HepG2 (cell line): ENCODE results near the gene RRN3. TPM values are rescaled to one million over a fixed set of nuclear protein-coding genes. Genes with fewer than 3 reads are reported as not detected.
A peak's percentile ranks its signal among the peaks of the same experiment; 100 is the strongest.

Experiments used
- CBX1 ChIP-seq: IDR thresholded peaks from one replicate; pipeline ENCODE4 v1.6.1; 2016; ENCODE audit warnings: antibody characterized with exemption, low read depth
- CCAR2 ChIP-seq: fragments of 200-400 bp; formaldehyde crosslinking; optimal IDR thresholded peaks from 2 replicates; pipeline ENCODE3; 2018; ENCODE audit warnings: low read depth, mild to moderate bottlenecking, low read length, moderate library complexity
- ELF4 ChIP-seq: sonication (generic); formaldehyde crosslinking; IDR thresholded peaks from 2 replicates; pipeline ENCODE4 v1.5.0; 2020; ENCODE audit warnings: missing genetic modification reagents, mild to moderate bottlenecking, moderate library complexity, borderline replicate concordance
- FOXP1 ChIP-seq, 2 experiments: fragments of 450-650 bp in 1 of 2; IDR thresholded peaks; 2 replicates each; pipeline ENCODE4 v1.6.1; 2017 to 2018; ENCODE audit warnings: antibody characterized with exemption in 1 of 2
- HOXD1 ChIP-seq: sonication (generic); formaldehyde crosslinking; IDR thresholded peaks from 2 replicates; pipeline ENCODE4 v1.5.0; 2020; ENCODE audit warnings: missing genetic modification reagents
- KDM3A ChIP-seq: IDR thresholded peaks from 2 replicates; pipeline ENCODE4 v1.6.1; 2018; ENCODE audit warnings: low read depth, missing compliant biosample characterization
- KDM5A ChIP-seq: fragments of 200-600 bp; sonication (generic); IDR thresholded peaks from 2 replicates; pipeline ENCODE4 v1.7.0; 2018; ENCODE audit warnings: antibody characterized with exemption, mild to moderate bottlenecking, low read length, borderline replicate concordance
- KLF11 ChIP-seq: IDR thresholded peaks from 2 replicates; pipeline ENCODE4 v1.6.1; 2016; ENCODE audit warnings: missing compliant biosample characterization
- POLR2G ChIP-seq: fragments of 200-400 bp; formaldehyde crosslinking; IDR thresholded peaks from 2 replicates; pipeline ENCODE4 v1.6.1; 2018; ENCODE audit warnings: mild to moderate bottlenecking, low read depth, low read length, moderate library complexity
- RCOR2 ChIP-seq: IDR thresholded peaks from 2 replicates; pipeline ENCODE4 v1.6.1; 2016; ENCODE audit warnings: missing biosample characterization, missing genetic modification reagents
- RXRA ChIP-seq: sonication (generic); formaldehyde crosslinking; IDR thresholded peaks from 2 replicates; pipeline ENCODE4 v1.5.1; 2020; ENCODE audit warnings: missing genetic modification reagents
- SIX4 ChIP-seq: sonication (generic); formaldehyde crosslinking; IDR thresholded peaks from 2 replicates; pipeline ENCODE4 v1.4.0; 2020; ENCODE audit warnings: missing genetic modification reagents
- TOE1 ChIP-seq: sonication (generic); formaldehyde crosslinking; IDR thresholded peaks from 2 replicates; pipeline ENCODE4 v1.4.0; 2020; ENCODE audit warnings: mild to moderate bottlenecking, missing genetic modification reagents
- YEATS4 ChIP-seq: sonication (generic); formaldehyde crosslinking; IDR thresholded peaks from 2 replicates; pipeline ENCODE4 v1.4.0; 2020; ENCODE audit warnings: missing genetic modification reagents, borderline replicate concordance
- ZBTB21 ChIP-seq: sonication (generic); formaldehyde crosslinking; IDR thresholded peaks from 2 replicates; pipeline ENCODE4 v1.4.0; 2020; ENCODE audit warnings: missing genetic modification reagents
- ZFP36L1 ChIP-seq: sonication (generic); formaldehyde crosslinking; IDR thresholded peaks from 2 replicates; pipeline ENCODE4 v1.8.0; 2022; ENCODE audit warnings: mild to moderate bottlenecking, missing genetic modification reagents, moderate library complexity
- ZNF20 ChIP-seq: sonication (generic); formaldehyde crosslinking; IDR thresholded peaks from 2 replicates; pipeline ENCODE4 v1.4.0; 2020; ENCODE audit warnings: mild to moderate bottlenecking, moderate library complexity, missing genetic modification reagents
- ZNF709 ChIP-seq: sonication (generic); formaldehyde crosslinking; IDR thresholded peaks from 2 replicates; pipeline ENCODE4 v1.5.0; 2020; ENCODE audit warnings: mild to moderate bottlenecking, missing genetic modification reagents
- ZNF766 ChIP-seq: sonication (generic); formaldehyde crosslinking; IDR thresholded peaks from 2 replicates; pipeline ENCODE4 v1.5.0; 2020; ENCODE audit warnings: missing genetic modification reagents, borderline replicate concordance
- ZNF773 ChIP-seq: sonication (generic); formaldehyde crosslinking; IDR thresholded peaks from 2 replicates; pipeline ENCODE4 v1.4.0; 2020; ENCODE audit warnings: missing genetic modification reagents, borderline replicate concordance
- ZNF784 ChIP-seq: sonication (generic); formaldehyde crosslinking; IDR thresholded peaks from 2 replicates; pipeline ENCODE4 v1.5.1; 2020; ENCODE audit warnings: missing genetic modification reagents, mild to moderate bottlenecking, borderline replicate concordance
- polyA plus RNA-seq, 8 experiments: library from polyadenylated mRNA; depleted of rRNA in 3 of 8; stranded (reverse) in 7 of 8; unstranded in 1 of 8; fragments of >200 nt; fragmentation: Illumina TruSeq in 4 of 8; extraction: Trizol in 4 of 8; gene quantifications; 2 replicates each; pipeline versions ENCODE4 v1.2.1 to v1.2.3, GENCODE V29; 2011 to 2016; ENCODE audit warnings: low read depth in 4 of 8, missing spikeins in 1 of 8, mixed read lengths in 1 of 8; ENCODE audit not compliant: insufficient read depth in 1 of 8
- total RNA-seq, 5 experiments: library from RNA; depleted of rRNA; stranded (reverse); fragments of >200 nt; fragmentation: Illumina TruSeq; extraction: Trizol; gene quantifications; 2 replicates each; pipeline ENCODE4 v1.2.3, GENCODE V29; 2016; ENCODE audit warnings: low read depth in 1 of 5
- TF ChIP-seq, protein P1 (sequence below): fragments of 450-650 bp; IDR thresholded peaks from 2 replicates; pipeline ENCODE4 v1.6.1; 2016
- TF ChIP-seq, protein P2 (sequence below): sonication (generic); formaldehyde crosslinking; IDR thresholded peaks from 2 replicates; pipeline ENCODE4; 2020; ENCODE audit warnings: missing genetic modification reagents, mild to moderate bottlenecking, borderline replicate concordance
- TF ChIP-seq, protein P3 (sequence below), 2 experiments: fragments of 450-650 bp in 1 of 2; sonication (generic) in 1 of 2; formaldehyde crosslinking; IDR thresholded peaks; 2 replicates each; pipeline versions ENCODE4 v1.5.0 to v1.8.0; 2020 to 2022; ENCODE audit warnings: mild to moderate bottlenecking in 1 of 2, missing genetic modification reagents in 1 of 2

RRN3 gene
- total and polyA plus RNA-seq, 2 of the 13 experiments (the other 11 are each of a cell fraction or from before 2014, with no cell fraction given): 45.8 to 67.0 TPM

DNA sequence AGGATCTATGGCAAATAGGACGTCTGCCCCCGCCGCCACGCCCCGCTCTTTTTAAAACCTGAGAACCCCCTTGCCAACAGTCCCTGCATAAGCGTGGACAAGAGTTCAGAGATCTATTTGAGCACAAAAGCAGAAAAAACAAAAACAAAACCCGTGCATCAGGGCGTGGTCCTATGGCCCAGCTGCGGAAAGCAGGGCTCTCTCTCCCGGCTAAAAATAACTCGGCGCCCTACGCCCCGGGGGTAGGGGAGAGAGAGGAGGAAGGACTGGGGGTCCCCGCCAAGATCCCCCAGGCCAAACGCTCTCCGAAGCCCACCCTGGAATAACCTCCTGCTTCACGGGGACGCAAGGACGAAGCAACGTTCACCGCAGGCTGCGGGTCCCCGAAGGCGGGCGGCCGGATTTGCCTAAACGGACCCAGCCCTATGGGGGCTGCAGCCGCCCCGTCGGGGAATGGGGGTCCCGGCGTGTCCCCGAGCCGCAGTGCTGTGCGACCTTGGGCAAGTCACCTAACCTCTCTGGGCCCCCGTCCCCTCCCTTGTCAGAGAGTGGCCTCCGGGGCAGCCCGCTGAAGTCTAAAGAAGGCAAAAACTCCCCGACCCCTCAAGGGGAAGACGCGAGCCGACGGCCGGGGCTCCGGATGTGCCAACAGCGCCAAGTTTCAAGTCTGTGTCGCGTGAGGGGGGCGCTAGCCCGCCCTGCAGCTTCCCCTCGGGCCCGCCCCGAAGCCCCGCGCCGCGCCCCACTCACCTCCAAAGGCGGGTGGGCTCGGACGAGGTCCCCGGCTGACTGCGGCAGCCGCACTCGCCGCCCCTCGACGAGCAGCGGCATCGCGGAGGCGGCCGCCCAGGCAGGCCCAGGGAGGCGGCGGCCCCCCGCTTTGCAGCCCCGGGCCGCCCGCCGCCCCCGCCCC lies 38.7 kb downstream of the RRN3 start (continued):
- TF ChIP-seq CBX1: peak; percentile 92
- no peak for TF ChIP-seq ZBTB21 (CRISPR knock-in tag)
- TF ChIP-seq, protein P1, sequence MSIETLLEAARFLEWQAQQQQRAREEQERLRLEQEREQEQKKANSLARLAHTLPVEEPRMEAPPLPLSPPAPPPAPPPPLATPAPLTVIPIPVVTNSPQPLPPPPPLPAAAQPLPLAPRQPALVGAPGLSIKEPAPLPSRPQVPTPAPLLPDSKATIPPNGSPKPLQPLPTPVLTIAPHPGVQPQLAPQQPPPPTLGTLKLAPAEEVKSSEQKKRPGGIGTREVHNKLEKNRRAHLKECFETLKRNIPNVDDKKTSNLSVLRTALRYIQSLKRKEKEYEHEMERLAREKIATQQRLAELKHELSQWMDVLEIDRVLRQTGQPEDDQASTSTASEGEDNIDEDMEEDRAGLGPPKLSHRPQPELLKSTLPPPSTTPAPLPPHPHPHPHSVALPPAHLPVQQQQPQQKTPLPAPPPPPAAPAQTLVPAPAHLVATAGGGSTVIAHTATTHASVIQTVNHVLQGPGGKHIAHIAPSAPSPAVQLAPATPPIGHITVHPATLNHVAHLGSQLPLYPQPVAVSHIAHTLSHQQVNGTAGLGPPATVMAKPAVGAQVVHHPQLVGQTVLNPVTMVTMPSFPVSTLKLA: no peak
- no peak for TF ChIP-seq ZNF709
- peak; percentile 71; the same call in 1 of the 2 replicates for TF ChIP-seq RXRA (CRISPR knock-in tag)
- TF ChIP-seq, protein P2, sequence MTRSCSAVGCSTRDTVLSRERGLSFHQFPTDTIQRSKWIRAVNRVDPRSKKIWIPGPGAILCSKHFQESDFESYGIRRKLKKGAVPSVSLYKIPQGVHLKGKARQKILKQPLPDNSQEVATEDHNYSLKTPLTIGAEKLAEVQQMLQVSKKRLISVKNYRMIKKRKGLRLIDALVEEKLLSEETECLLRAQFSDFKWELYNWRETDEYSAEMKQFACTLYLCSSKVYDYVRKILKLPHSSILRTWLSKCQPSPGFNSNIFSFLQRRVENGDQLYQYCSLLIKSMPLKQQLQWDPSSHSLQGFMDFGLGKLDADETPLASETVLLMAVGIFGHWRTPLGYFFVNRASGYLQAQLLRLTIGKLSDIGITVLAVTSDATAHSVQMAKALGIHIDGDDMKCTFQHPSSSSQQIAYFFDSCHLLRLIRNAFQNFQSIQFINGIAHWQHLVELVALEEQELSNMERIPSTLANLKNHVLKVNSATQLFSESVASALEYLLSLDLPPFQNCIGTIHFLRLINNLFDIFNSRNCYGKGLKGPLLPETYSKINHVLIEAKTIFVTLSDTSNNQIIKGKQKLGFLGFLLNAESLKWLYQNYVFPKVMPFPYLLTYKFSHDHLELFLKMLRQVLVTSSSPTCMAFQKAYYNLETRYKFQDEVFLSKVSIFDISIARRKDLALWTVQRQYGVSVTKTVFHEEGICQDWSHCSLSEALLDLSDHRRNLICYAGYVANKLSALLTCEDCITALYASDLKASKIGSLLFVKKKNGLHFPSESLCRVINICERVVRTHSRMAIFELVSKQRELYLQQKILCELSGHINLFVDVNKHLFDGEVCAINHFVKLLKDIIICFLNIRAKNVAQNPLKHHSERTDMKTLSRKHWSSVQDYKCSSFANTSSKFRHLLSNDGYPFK (CRISPR knock-in tag): 0 out of 2 replicates have a peak, but pooled peaks have one; percentile 12
- no peak for TF ChIP-seq ZNF20 (CRISPR knock-in tag)
- no peak; the same call in 1 of the 2 replicates for TF ChIP-seq POLR2G
- TF ChIP-seq SIX4 (CRISPR knock-in tag): no peak; the same call in 1 of the 2 replicates
- no peak for TF ChIP-seq TOE1 (CRISPR knock-in tag)
- no peak for TF ChIP-seq KLF11 (CRISPR knock-in tag)
- peak; percentile 53; the same call in 1 of the 2 replicates for TF ChIP-seq HOXD1 (CRISPR knock-in tag)
- TF ChIP-seq YEATS4 (CRISPR knock-in tag): peak; percentile 0; the same call in 1 of the 2 replicates
- peak; percentile 55; the same call in 1 of the 2 replicates for TF ChIP-seq KDM5A
- no peak for TF ChIP-seq FOXP1 (IDR thresholded peaks at IDR 0.05)
- peak; percentile 25; the same call in 1 of the 2 replicates for TF ChIP-seq FOXP1 (CRISPR knock-in tag; IDR thresholded peaks at IDR 0.05)
- TF ChIP-seq, protein P3, sequence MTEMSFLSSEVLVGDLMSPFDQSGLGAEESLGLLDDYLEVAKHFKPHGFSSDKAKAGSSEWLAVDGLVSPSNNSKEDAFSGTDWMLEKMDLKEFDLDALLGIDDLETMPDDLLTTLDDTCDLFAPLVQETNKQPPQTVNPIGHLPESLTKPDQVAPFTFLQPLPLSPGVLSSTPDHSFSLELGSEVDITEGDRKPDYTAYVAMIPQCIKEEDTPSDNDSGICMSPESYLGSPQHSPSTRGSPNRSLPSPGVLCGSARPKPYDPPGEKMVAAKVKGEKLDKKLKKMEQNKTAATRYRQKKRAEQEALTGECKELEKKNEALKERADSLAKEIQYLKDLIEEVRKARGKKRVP (CRISPR knock-in tag; IDR thresholded peaks at IDR 0.05): no peak
- TF ChIP-seq ZNF773 (CRISPR knock-in tag): no peak; the same call in 1 of the 2 replicates
- TF ChIP-seq ELF4: no peak; the same call in 1 of the 2 replicates
- TF ChIP-seq ZNF784 (CRISPR knock-in tag): no peak
- TF ChIP-seq ZNF766 (CRISPR knock-in tag): peak; percentile 14; the same call in 1 of the 2 replicates
- TF ChIP-seq ZFP36L1 (CRISPR knock-in tag): no peak
- peak; percentile 86; the same call in 1 of the 2 replicates for TF ChIP-seq KDM3A (CRISPR knock-in tag)
- TF ChIP-seq CCAR2: no peak
- peak; percentile 89 for TF ChIP-seq RCOR2 (CRISPR knock-in tag)
